Measurements from ENCODE around the gene CRACDL. TPM values are rescaled to one million over a fixed set of nuclear protein-coding genes. Genes with fewer than 3 reads are reported as not detected.
A peak's percentile ranks its signal among the peaks of the same experiment; 100 is the strongest.

Gene CRACDL
- total RNA-seq, 2 experiments from 2014 or later, result 0.18 to 0.97 TPM

GRCh38 chr2:98810588-98810928, 125.5 kb downstream of the CRACDL start:
- ChIA-PET CTCF (no interaction called here), POLR2A (interaction anchor here (1.3 kb wide), 1 partner anchor 11 kb away, joined by 3 read pairs; no protein-coding TSS in a partner anchor)
- peaks cover 15% of the 10 kb centered on the region for H3K4me1 Mint-ChIP-seq (ENCODE audit: low read depth)
- H3K9me3 Mint-ChIP-seq (ENCODE audit: insufficient read depth), result no peaks in the 10 kb centered on the region
- peaks cover 19% of the 10 kb centered on the region for H3K27me3 Mint-ChIP-seq (ENCODE audit: low read depth)
- no peak for DNase-seq
- ATAC-seq, result no peak
- no peaks in the 10 kb centered on the region for H3K36me3 Mint-ChIP-seq (ENCODE audit: low read depth)
- H3K27ac Mint-ChIP-seq, result no peak overlapping the region
- no peak overlapping the region for H3K4me3 Mint-ChIP-seq

GRCh38 chr2:98809878-98810587, 126.0 kb downstream of the CRACDL start:
- Mint-ChIP-seq H3K4me3 (no peak overlapping the region), H3K36me3 (ENCODE audit: low read depth) (no peaks in the 10 kb centered on the region), H3K27ac (no peak overlapping the region), H3K9me3 (ENCODE audit: insufficient read depth) (no peaks in the 10 kb centered on the region), H3K4me1 (ENCODE audit: low read depth) (peaks cover 17% of the 10 kb centered on the region), H3K27me3 (ENCODE audit: low read depth) (peaks cover 15% of the 10 kb centered on the region)
- POLR2A ChIA-PET, result interaction anchor here (1.3 kb wide), 1 partner anchor 12 kb away, joined by 3 read pairs; no protein-coding TSS in a partner anchor
- ATAC-seq (no peak), DNase-seq (no peak)
- CTCF ChIA-PET, result no interaction called here

- Mint-ChIP-seq H3K27ac (no peak overlapping the region), H3K27me3 (ENCODE audit: low read depth) (peaks cover 13% of the 10 kb centered on the region), H3K4me3 (no peak overlapping the region), H3K36me3 (ENCODE audit: low read depth) (no peaks in the 10 kb centered on the region), H3K9me3 (ENCODE audit: insufficient read depth) (no peaks in the 10 kb centered on the region), H3K4me1 (ENCODE audit: low read depth) (peaks cover 21% of the 10 kb centered on the region)
- ChIA-PET POLR2A (no interaction called here), CTCF (no interaction called here)
- DNase-seq (no peak), ATAC-seq (no peak)
Observed at GRCh38 chr2:98809116-98809515, 126.9 kb downstream of the CRACDL start.

GRCh38 chr2:98808546-98808945, 127.5 kb downstream of the CRACDL start:
- ATAC-seq (no peak), DNase-seq (no peak)
- Mint-ChIP-seq H3K27me3 (ENCODE audit: low read depth) (peaks cover 13% of the 10 kb centered on the region), H3K9me3 (ENCODE audit: insufficient read depth) (no peaks in the 10 kb centered on the region), H3K4me1 (ENCODE audit: low read depth) (peaks cover 21% of the 10 kb centered on the region), H3K4me3 (no peak overlapping the region), H3K27ac (no peak overlapping the region), H3K36me3 (ENCODE audit: low read depth) (no peaks in the 10 kb centered on the region)
- CTCF ChIA-PET, result interaction anchor here (2.7 kb wide), 2 partner anchors 10 to 13 kb away, joined by 16 to 18 read pairs; no protein-coding TSS in a partner anchor
- POLR2A ChIA-PET, result no interaction called here

- POLR2A ChIA-PET, result interaction anchor here (2.1 kb wide), 1 partner anchor 37 kb away, joined by 13 read pairs; no protein-coding TSS in a partner anchor
- ATAC-seq, result no peak
- no peaks in the 10 kb centered on the region for H3K9me3 Mint-ChIP-seq (ENCODE audit: insufficient read depth)
Observed at GRCh38 chr2:98807929-98808328, 128.1 kb downstream of the CRACDL start.

GRCh38 chr2:98807221-98807620, 128.8 kb downstream of the CRACDL start:
- H3K4me3 Mint-ChIP-seq, result no peak overlapping the region
- peaks cover 21% of the 10 kb centered on the region for H3K4me1 Mint-ChIP-seq (ENCODE audit: low read depth)
- ATAC-seq (peak; percentile 87), DNase-seq (peak; percentile 63)
- no peaks in the 10 kb centered on the region for H3K36me3 Mint-ChIP-seq (ENCODE audit: low read depth)
- ChIA-PET POLR2A (interaction anchor here (0.6 to 2.1 kb wide), 3 partner anchors 15 to 36 kb away, joined by 3 to 13 read pairs (median 3); no protein-coding TSS in a partner anchor), CTCF (interaction anchor here (1.0 to 2.7 kb wide), 5 partner anchors 11 to 158 kb away, joined by 3 to 18 read pairs (median 11); no protein-coding TSS in a partner anchor)
- H3K27ac Mint-ChIP-seq, result no peak overlapping the region
- no peaks in the 10 kb centered on the region for H3K9me3 Mint-ChIP-seq (ENCODE audit: insufficient read depth)
- H3K27me3 Mint-ChIP-seq (ENCODE audit: low read depth), result peaks cover 13% of the 10 kb centered on the region

More at GRCh38 chr2:98807929-98808328, 128.1 kb downstream of the CRACDL start:
- Mint-ChIP-seq H3K36me3 (ENCODE audit: low read depth) (no peaks in the 10 kb centered on the region), H3K4me1 (ENCODE audit: low read depth) (peaks cover 21% of the 10 kb centered on the region), H3K27ac (no peak overlapping the region), H3K27me3 (ENCODE audit: low read depth) (peaks cover 13% of the 10 kb centered on the region), H3K4me3 (no peak overlapping the region)
- no peak for DNase-seq
- CTCF ChIA-PET, result interaction anchor here (2.1 to 2.7 kb wide), 3 partner anchors 10 to 159 kb away, joined by 11 to 18 read pairs (median 16); no protein-coding TSS in a partner anchor

- no peak overlapping the region for H3K4me3 Mint-ChIP-seq
- POLR2A ChIA-PET, result interaction anchor here (1.2 to 2.1 kb wide), 2 partner anchors 33 to 35 kb away, joined by 3 to 13 read pairs; no protein-coding TSS in a partner anchor
- H3K4me1 Mint-ChIP-seq (ENCODE audit: low read depth), result peaks cover 24% of the 10 kb centered on the region
Observed at GRCh38 chr2:98806236-98806697, 129.8 kb downstream of the CRACDL start.

GRCh38 chr2:98805412-98806171, 130.4 kb downstream of the CRACDL start:
- H3K36me3 Mint-ChIP-seq (ENCODE audit: low read depth), result no peaks in the 10 kb centered on the region
- POLR2A ChIA-PET, result no interaction called here
- H3K27me3 Mint-ChIP-seq (ENCODE audit: low read depth), result peaks cover 10% of the 10 kb centered on the region
- peaks cover 24% of the 10 kb centered on the region for H3K4me1 Mint-ChIP-seq (ENCODE audit: low read depth)
- H3K27ac Mint-ChIP-seq, result no peak overlapping the region
- no peaks in the 10 kb centered on the region for H3K9me3 Mint-ChIP-seq (ENCODE audit: insufficient read depth)
- ATAC-seq, result no peak
- CTCF ChIA-PET, result interaction anchor here (1.0 to 2.1 kb wide), 2 partner anchors 34 to 156 kb away, joined by 3 to 11 read pairs; no protein-coding TSS in a partner anchor
- no peak overlapping the region for H3K4me3 Mint-ChIP-seq
- no peak for DNase-seq

More at GRCh38 chr2:98806236-98806697, 129.8 kb downstream of the CRACDL start:
- Mint-ChIP-seq H3K9me3 (ENCODE audit: insufficient read depth) (no peaks in the 10 kb centered on the region), H3K27ac (no peak overlapping the region), H3K36me3 (ENCODE audit: low read depth) (no peaks in the 10 kb centered on the region), H3K27me3 (ENCODE audit: low read depth) (peaks cover 10% of the 10 kb centered on the region)
- ATAC-seq (no peak), DNase-seq (no peak)
- CTCF ChIA-PET, result interaction anchor here (1.0 to 2.7 kb wide), 5 partner anchors 12 to 157 kb away, joined by 3 to 18 read pairs (median 11); no protein-coding TSS in a partner anchor

- Mint-ChIP-seq H3K27me3 (ENCODE audit: low read depth) (peaks cover 6% of the 10 kb centered on the region), H3K4me1 (ENCODE audit: low read depth) (peaks cover 24% of the 10 kb centered on the region), H3K9me3 (ENCODE audit: insufficient read depth) (no peaks in the 10 kb centered on the region), H3K27ac (no peak overlapping the region), H3K36me3 (ENCODE audit: low read depth) (no peaks in the 10 kb centered on the region), H3K4me3 (no peak overlapping the region)
- DNase-seq, result no peak
- POLR2A ChIA-PET, result interaction anchor here (1.1 kb wide), 1 partner anchor 33 kb away, joined by 5 read pairs; no protein-coding TSS in a partner anchor
- CTCF ChIA-PET, result interaction anchor here (1.0 to 2.5 kb wide), 2 partner anchors 17 to 33 kb away, joined by 3 to 10 read pairs; no protein-coding TSS in a partner anchor
- no peak for ATAC-seq
Observed at GRCh38 chr2:98804736-98805135, 131.3 kb downstream of the CRACDL start.

GRCh38 chr2:98804265-98804650, 131.8 kb downstream of the CRACDL start:
- Mint-ChIP-seq H3K4me1 (ENCODE audit: low read depth) (peaks cover 24% of the 10 kb centered on the region), H3K9me3 (ENCODE audit: insufficient read depth) (no peaks in the 10 kb centered on the region), H3K4me3 (no peak overlapping the region), H3K27ac (no peak overlapping the region), H3K27me3 (ENCODE audit: low read depth) (peaks cover 8% of the 10 kb centered on the region), H3K36me3 (ENCODE audit: low read depth) (no peaks in the 10 kb centered on the region)
- ATAC-seq (no peak), DNase-seq (no peak)
- CTCF ChIA-PET, result interaction anchor here (2.5 kb wide), 1 partner anchor 17 kb away, joined by 10 read pairs; no protein-coding TSS in a partner anchor
- POLR2A ChIA-PET, result interaction anchor here (1.1 kb wide), 1 partner anchor 33 kb away, joined by 5 read pairs; no protein-coding TSS in a partner anchor

- DNase-seq (no peak), ATAC-seq (no peak)
- H3K36me3 Mint-ChIP-seq (ENCODE audit: low read depth), result no peaks in the 10 kb centered on the region
- H3K27me3 Mint-ChIP-seq (ENCODE audit: low read depth), result peaks cover 8% of the 10 kb centered on the region
- ChIA-PET CTCF (interaction anchor here (1.2 to 2.5 kb wide), 3 partner anchors 18 to 32 kb away, joined by 3 to 10 read pairs (median 3); no protein-coding TSS in a partner anchor), POLR2A (interaction anchor here (1.1 to 1.5 kb wide), 2 partner anchors 32 kb away, joined by 5 to 6 read pairs; no protein-coding TSS in a partner anchor)
- H3K4me3 Mint-ChIP-seq, result no peak overlapping the region
- H3K27ac Mint-ChIP-seq, result no peak overlapping the region
- H3K4me1 Mint-ChIP-seq (ENCODE audit: low read depth), result peaks cover 24% of the 10 kb centered on the region
- H3K9me3 Mint-ChIP-seq (ENCODE audit: insufficient read depth), result no peaks in the 10 kb centered on the region
Observed at GRCh38 chr2:98803405-98804264, 132.4 kb downstream of the CRACDL start.
